ENCODE measurements around the gene CLNK. TPM values are rescaled to one million over a fixed set of nuclear protein-coding genes. Genes with fewer than 3 reads are reported as not detected.

CLNK gene
- total and polyA plus RNA-seq, 2 of the 13 experiments (the other 11 are each of a cell fraction or from before 2014, with no cell fraction given) = not detected

DNA sequence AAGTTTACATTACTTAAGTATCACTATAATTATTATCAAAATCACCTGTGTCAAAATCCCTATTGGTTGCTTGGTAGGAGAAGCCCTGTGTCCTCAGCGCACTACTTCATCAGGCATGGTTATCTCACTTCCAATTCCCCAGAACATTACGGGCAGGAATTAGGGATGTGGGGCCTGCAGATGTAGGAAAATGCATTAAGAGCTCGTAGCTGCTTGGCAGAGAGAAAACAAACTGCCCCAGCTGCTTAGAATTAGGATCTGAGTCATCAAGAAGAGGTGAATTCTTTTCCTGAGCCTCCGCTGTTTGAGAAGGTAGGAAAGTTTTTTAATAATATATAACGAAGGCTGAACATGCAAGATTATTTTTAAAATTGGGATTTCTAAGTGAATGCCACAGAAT, 31.1 kb upstream of the CLNK start:
- FAIRE-seq = no peak
- no peak for TF ChIP-seq GABPA (IDR thresholded peaks at IDR 0.05; ENCODE audit: low read depth, low read length)
- no peak for TF ChIP-seq GABPA (CRISPR knock-in tag; IDR thresholded peaks at IDR 0.05; ENCODE audit: low read depth)
- no peak for TF ChIP-seq GTF2F1 (IDR thresholded peaks at IDR 0.05; ENCODE audit: low read length)
- no peak for TF ChIP-seq NPAS2 (CRISPR knock-in tag; IDR thresholded peaks at IDR 0.05; ENCODE audit: borderline replicate concordance)
- no peak for TF ChIP-seq ZFP36L2 (CRISPR knock-in tag; IDR thresholded peaks at IDR 0.05)
- no peak for TF ChIP-seq NFKBIZ (CRISPR knock-in tag; IDR thresholded peaks at IDR 0.05)
- TF ChIP-seq ZBTB7B (CRISPR knock-in tag; IDR thresholded peaks at IDR 0.05) = no peak
- no peak for TF ChIP-seq TAF1 (CRISPR knock-in tag; IDR thresholded peaks at IDR 0.05)
- TF ChIP-seq NCOA1 (CRISPR knock-in tag; IDR thresholded peaks at IDR 0.05) = no peak
- no peak for TF ChIP-seq RBM39 (IDR thresholded peaks at IDR 0.05; ENCODE audit: low read depth, low read length, poor library complexity, severe bottlenecking)
- TF ChIP-seq, protein P1, sequence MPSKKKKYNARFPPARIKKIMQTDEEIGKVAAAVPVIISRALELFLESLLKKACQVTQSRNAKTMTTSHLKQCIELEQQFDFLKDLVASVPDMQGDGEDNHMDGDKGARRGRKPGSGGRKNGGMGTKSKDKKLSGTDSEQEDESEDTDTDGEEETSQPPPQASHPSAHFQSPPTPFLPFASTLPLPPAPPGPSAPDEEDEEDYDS (CRISPR knock-in tag; IDR thresholded peaks at IDR 0.05) = no peak
- no peak for TF ChIP-seq BATF2 (CRISPR knock-in tag; IDR thresholded peaks at IDR 0.05)
- TF ChIP-seq SALL1 (CRISPR knock-in tag; IDR thresholded peaks at IDR 0.05) = no peak
- no peak for TF ChIP-seq SIN3B (IDR thresholded peaks at IDR 0.05; ENCODE audit: low read length)
- no peak for TF ChIP-seq MYC (CRISPR knock-in tag; IDR thresholded peaks at IDR 0.05; ENCODE audit: borderline replicate concordance)
- no peak for TF ChIP-seq ZNF33A (CRISPR knock-in tag; IDR thresholded peaks at IDR 0.05; ENCODE audit: borderline replicate concordance)
- TF ChIP-seq RXRA (CRISPR knock-in tag; IDR thresholded peaks at IDR 0.05) = no peak
- no peak for TF ChIP-seq MAFK (conservative IDR thresholded peaks at IDR 0.05 in 1 of 2, IDR thresholded peaks at IDR 0.05 in 1 of 2; ENCODE audit: low read length in 2 of 2)
- no peak for TF ChIP-seq ZNF530 (CRISPR knock-in tag; IDR thresholded peaks at IDR 0.05; ENCODE audit: low read depth)
- TF ChIP-seq MLLT10 (CRISPR knock-in tag; IDR thresholded peaks at IDR 0.05) = no peak
- no peak for TF ChIP-seq PHF8 (CRISPR knock-in tag; IDR thresholded peaks at IDR 0.05)
- no peak for DNase-seq (ENCODE audit: low spot score)
- intact Hi-C loops (cut with micrococcal nuclease; ENCODE audit: unreplicated experiment) (no loop called here), in situ Hi-C loops (cut with HindIII; ENCODE audit: extremely low pct_ligation_motif_present, low pct_unique_long_range_greater_than_20kb) (no loop called here)
- H3K36me3 ChIP-seq (replicated peaks in 1 of 2; ENCODE audit: control insufficient read depth in 1 of 2, insufficient read depth in 2 of 2, low read length in 2 of 2) = no peaks in the 10 kb centered on the region
- 27% methylated on average over 5 of the region's 5 CpGs for WGBS (ENCODE audit: low lambda C conversion rate)
- no peak overlapping the region for H3K9ac ChIP-seq (ENCODE audit: insufficient read depth, low read depth, low read length)
- no peak overlapping the region for H3K4me2 ChIP-seq (ENCODE audit: low read depth, low read length)
- no peak for ATAC-seq
- no TSS peak for BruUV-seq (replicated peaks)
- CTCF ChIA-PET (ENCODE audit: low intra/inter-chr PET ratio, low total read pairs) = no interaction called here
- POLR2A ChIA-PET = no interaction called here
- H3K27me3 ChIP-seq (ENCODE audit: control insufficient read depth in 1 of 2, insufficient read depth in 2 of 2, low read length in 2 of 2) = no peaks in the 10 kb centered on the region
- H3K79me2 ChIP-seq (ENCODE audit: insufficient read depth, low read length) = no peaks in the 10 kb centered on the region
- H3K4me3 ChIP-seq (replicated peaks in 1 of 3; ENCODE audit: insufficient read depth in 1 of 3, low read depth in 2 of 3, low read length in 3 of 3) = no peak overlapping the region
- peaks cover 10% of the 10 kb centered on the region for H3K9me3 ChIP-seq (ENCODE audit: low read length)
- no peak overlapping the region for H3K27ac ChIP-seq (ENCODE audit: extremely low read length, insufficient read depth, low read length)
- H2AFZ ChIP-seq (ENCODE audit: low read length) = no peak overlapping the region
- no peaks in the 10 kb centered on the region for H3K4me1 ChIP-seq (ENCODE audit: insufficient read depth, low read length)
- no peaks in the 10 kb centered on the region for H4K20me1 ChIP-seq (ENCODE audit: insufficient read depth, low read length)
